Measurements from ENCODE around the gene EFEMP1. TPM values are rescaled to one million over a fixed set of nuclear protein-coding genes. Genes with fewer than 3 reads are reported as not detected.

Gene EFEMP1
- polyA plus RNA-seq, 1 experiment, result 1,148 TPM

DNA sequence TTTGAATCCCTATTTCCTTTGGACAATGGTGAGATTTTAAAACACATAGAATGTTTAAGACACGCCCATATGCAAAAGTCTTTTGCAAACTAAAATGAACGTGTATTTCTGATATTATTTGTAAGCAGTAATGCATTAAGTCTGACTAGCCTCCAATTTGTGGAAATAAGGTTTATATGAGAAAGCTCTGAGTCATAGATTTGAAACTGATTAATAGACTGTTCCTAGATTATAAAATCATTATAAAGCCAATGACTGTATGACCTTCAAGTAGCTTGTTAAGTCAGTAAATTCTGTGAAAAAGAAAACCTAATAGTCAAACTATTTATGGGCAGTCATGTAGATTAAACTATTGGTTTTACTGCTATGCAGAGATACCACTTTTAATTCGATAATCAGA lies 12.8 kb upstream of the EFEMP1 start:
- DNase-seq (ENCODE audit: low read depth), result no peak
- H3K36me3 ChIP-seq (ENCODE audit: control insufficient read depth, insufficient read depth, low read length), result no peaks in the 10 kb centered on the region
- CTCF ChIA-PET, result no interaction called here
- TF ChIP-seq, protein P1, sequence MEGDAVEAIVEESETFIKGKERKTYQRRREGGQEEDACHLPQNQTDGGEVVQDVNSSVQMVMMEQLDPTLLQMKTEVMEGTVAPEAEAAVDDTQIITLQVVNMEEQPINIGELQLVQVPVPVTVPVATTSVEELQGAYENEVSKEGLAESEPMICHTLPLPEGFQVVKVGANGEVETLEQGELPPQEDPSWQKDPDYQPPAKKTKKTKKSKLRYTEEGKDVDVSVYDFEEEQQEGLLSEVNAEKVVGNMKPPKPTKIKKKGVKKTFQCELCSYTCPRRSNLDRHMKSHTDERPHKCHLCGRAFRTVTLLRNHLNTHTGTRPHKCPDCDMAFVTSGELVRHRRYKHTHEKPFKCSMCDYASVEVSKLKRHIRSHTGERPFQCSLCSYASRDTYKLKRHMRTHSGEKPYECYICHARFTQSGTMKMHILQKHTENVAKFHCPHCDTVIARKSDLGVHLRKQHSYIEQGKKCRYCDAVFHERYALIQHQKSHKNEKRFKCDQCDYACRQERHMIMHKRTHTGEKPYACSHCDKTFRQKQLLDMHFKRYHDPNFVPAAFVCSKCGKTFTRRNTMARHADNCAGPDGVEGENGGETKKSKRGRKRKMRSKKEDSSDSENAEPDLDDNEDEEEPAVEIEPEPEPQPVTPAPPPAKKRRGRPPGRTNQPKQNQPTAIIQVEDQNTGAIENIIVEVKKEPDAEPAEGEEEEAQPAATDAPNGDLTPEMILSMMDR (IDR thresholded peaks at IDR 0.05; ENCODE audit: insufficient read depth, low read depth, low read length), result no peak
- POLR2A ChIA-PET, result no interaction called here
- H3K4me3 ChIP-seq (ENCODE audit: low read depth, low read length), result no peak overlapping the region
- H3K27me3 ChIP-seq (ENCODE audit: control insufficient read depth, insufficient read depth, low read length), result peaks cover 2% of the 10 kb centered on the region; the same call in 1 of the 2 replicates

DNA sequence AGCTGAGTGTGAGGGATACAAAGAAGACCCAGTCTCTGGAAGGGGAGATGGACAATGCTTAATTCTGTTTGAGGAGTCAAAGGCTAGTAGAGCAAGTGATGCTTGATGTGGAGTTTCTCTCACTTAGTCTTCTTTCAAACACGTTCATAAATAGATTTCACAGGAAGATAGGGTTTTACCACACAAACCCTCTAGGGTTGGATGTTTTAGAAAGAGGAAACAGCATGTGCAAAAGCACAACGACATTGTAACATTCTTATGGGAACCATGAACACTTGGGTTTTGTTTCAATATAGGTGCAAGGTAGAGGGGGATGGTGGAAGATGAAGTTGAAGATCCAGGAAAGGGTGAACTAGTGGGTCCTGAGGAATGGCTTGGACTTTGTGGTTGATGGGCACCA lies 10.8 kb upstream of the EFEMP1 start:
- CTCF ChIA-PET, result interaction anchor here (1.1 kb wide), 2 partner anchors 9 to 47 kb away, joined by 3 read pairs; no protein-coding TSS in a partner anchor
- no peak overlapping the region for H3K4me3 ChIP-seq (ENCODE audit: low read depth, low read length)
- TF ChIP-seq, protein P1 (IDR thresholded peaks at IDR 0.05; ENCODE audit: insufficient read depth, low read depth, low read length), result no peak
- POLR2A ChIA-PET, result no interaction called here
- DNase-seq (ENCODE audit: low read depth), result no peak
- H3K27me3 ChIP-seq (ENCODE audit: control insufficient read depth, insufficient read depth, low read length), result peaks cover 3% of the 10 kb centered on the region; the same call in 1 of the 2 replicates
- H3K36me3 ChIP-seq (ENCODE audit: control insufficient read depth, insufficient read depth, low read length), result no peaks in the 10 kb centered on the region

DNA sequence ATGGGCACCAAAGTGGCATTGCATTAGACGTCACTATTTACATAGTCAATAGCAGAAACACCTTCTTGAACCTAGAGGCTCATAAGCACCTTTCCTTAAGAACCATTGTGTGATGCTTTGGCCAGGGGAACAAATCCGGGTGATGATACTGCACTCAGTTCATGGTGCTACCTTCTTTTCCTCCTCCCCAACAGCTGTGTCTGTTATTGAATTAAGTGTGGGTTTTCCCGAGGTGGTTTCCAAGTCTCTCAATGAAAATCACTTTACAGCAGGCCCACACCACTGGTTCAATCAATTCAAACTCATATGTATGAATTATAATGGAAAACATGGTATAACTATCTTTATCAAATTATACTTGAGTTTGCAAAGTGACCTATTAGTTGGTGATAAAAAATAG lies 9.3 kb upstream of the EFEMP1 start:
- POLR2A ChIA-PET, result no interaction called here
- Histone ChIP-seq H3K36me3 (ENCODE audit: control insufficient read depth, insufficient read depth, low read length) (no peaks in the 10 kb centered on the region), H3K4me3 (ENCODE audit: low read depth, low read length) (no peak overlapping the region), H3K27me3 (ENCODE audit: control insufficient read depth, insufficient read depth, low read length) (peaks cover 3% of the 10 kb centered on the region; the same call in 1 of the 2 replicates)
- TF ChIP-seq, protein P1 (IDR thresholded peaks at IDR 0.05; ENCODE audit: insufficient read depth, low read depth, low read length), result no peak
- no peak for DNase-seq (ENCODE audit: low read depth)
- CTCF ChIA-PET, result interaction anchor here (1.4 kb wide), 1 partner anchor 28 kb away, joined by 3 read pairs; no protein-coding TSS in a partner anchor

DNA sequence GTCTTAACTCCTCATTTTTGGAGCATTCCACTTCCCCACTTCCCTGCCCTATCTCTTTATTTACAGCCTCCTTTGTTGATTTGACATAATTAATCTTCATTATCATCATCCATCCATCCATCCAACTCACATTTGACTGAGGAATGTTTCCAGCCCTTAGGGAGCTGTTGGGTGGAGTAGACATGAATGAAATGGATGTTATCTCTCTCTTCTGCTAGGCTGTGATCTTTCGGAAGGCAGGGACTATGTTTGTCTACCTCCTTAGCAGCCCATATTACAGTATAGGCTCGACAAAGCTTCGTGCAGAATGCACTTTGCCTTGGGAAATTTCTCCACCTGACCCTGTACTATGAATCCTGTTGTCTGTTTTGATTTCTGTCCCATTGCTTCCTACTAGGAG lies 7.7 kb upstream of the EFEMP1 start:
- TF ChIP-seq, protein P1 (IDR thresholded peaks at IDR 0.05; ENCODE audit: insufficient read depth, low read depth, low read length), result no peak
- Histone ChIP-seq H3K4me3 (ENCODE audit: low read depth, low read length) (no peak overlapping the region), H3K27me3 (ENCODE audit: control insufficient read depth, insufficient read depth, low read length) (peaks cover 6% of the 10 kb centered on the region), H3K36me3 (ENCODE audit: control insufficient read depth, insufficient read depth, low read length) (no peaks in the 10 kb centered on the region)
- CTCF ChIA-PET, result no interaction called here
- POLR2A ChIA-PET, result no interaction called here
- no peak for DNase-seq (ENCODE audit: low read depth)

DNA sequence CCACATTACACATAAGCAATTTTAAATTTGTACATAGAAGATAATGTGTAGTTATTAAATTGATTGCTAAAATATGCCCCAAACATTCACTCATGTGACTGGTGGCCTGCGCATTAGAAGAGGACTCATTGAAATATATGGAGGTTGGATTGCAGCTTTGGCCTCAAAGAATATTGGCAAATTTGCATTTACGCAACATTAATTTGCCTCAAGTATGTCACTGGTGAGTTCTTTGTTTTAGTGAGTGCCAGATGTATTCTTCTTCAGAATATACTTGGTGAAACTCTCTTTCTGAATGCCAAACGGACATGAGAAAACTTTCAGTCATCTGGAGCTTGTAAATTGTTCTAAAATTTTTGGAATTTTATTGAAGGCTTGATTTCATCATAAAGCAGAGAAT lies 5.9 kb upstream of the EFEMP1 start:
- ChIA-PET CTCF (no interaction called here), POLR2A (no interaction called here)
- peaks cover 9% of the 10 kb centered on the region for H3K27me3 ChIP-seq (ENCODE audit: control insufficient read depth, insufficient read depth, low read length)

More for the DNA sequence above, 5.9 kb upstream of the EFEMP1 start:
- no peaks in the 10 kb centered on the region for H3K36me3 ChIP-seq (ENCODE audit: control insufficient read depth, insufficient read depth, low read length)
- DNase-seq (ENCODE audit: low read depth), result no peak
- TF ChIP-seq, protein P1 (IDR thresholded peaks at IDR 0.05; ENCODE audit: insufficient read depth, low read depth, low read length), result no peak
- no peak overlapping the region for H3K4me3 ChIP-seq (ENCODE audit: low read depth, low read length)

Data from BJ (cell line).